Renal cortical epithelial cell (primary cell): Measurements from ENCODE around the gene HOXA9. TPM values are rescaled to one million over a fixed set of nuclear protein-coding genes. Genes with fewer than 3 reads are reported as not detected.

Experiments
- DNase-seq: peaks from one replicate; pipeline ENCODE4 v3.0.0-alpha.2; 2011; ENCODE audit warnings: low read depth
- total RNA-seq: library from RNA; depleted of rRNA; stranded (reverse); fragments of >200 nt; gene quantifications from 2 replicates; pipeline ENCODE4 v1.2.3, GENCODE V29; 2014

HOXA9 gene
- total RNA-seq, 1 donor from 2014 or later, result 70.8 TPM

DNA sequence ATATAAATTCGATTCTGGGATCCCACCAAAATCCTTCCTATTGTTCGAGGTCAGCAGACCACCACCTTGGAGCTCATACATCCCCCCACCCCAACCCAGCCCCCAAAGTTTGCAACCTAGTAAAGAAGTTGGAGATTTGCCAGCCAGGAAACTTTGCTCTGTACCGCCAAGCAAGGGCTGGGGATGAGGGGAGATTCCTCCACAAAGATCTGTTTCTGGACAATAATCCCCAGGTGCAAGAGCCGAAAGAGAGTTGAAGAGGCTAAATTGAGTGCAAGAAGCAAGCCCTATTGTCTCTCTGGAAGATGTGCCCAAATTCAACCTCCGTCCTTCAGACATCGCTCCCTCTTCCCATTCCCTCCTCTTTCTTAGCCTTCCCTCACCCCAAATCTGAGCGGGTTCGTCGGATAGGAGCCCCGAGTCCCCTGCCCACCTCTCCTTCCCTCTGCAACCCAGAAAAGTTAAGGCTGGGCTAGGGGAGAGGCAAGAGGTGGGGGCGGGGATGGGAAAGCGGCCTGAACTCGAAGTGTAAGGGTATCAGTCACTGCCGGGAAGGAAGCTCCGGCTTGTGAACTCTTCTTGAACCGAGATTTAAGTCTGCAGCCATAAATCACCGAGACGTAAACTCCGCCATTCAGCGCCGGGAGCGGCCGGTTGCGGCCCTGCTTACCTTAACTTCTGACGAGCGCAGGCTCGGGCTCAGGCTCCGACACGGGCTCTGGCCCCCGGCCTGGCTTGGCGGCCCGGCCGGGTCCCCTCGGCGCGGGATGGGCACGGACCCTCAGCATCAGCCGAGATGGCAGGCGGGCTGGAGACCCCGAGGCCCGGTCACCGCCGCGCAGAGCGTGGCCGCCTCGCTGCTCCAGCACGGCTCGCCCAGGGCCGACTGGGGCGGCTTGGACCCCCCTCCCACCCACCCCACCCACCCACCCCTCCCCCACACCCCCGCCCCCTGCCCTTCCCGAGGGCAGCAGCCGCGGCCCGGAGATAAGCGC is 52.1 kb downstream of the HOXA9 start:
- DNase-seq, result peak; percentile 88

Other genes with a start within 250 kb of the HOXA9 start
- gene HOXA1, start 69.5 kb downstream of the HOXA9 start, total RNA-seq, result 1.0 and 1.8 TPM in 2 replicates
- gene HOXA2, start 62.9 kb downstream of the HOXA9 start, total RNA-seq, result 0.35 and 1.9 TPM in 2 replicates
- 0.17 and 0.75 TPM in 2 replicates for gene HOXA4, start 34.8 kb downstream of the HOXA9 start, total RNA-seq
- 13.4 and 34.2 TPM in 2 replicates for gene HOXA5, start 21.9 kb downstream of the HOXA9 start, total RNA-seq
- gene HOXA6, start 17.8 kb downstream of the HOXA9 start, total RNA-seq, result 2.8 and 22.0 TPM in 2 replicates
- 4.2 and 7.2 TPM in 2 replicates for gene HOXA3, start 13.0 kb downstream of the HOXA9 start, total RNA-seq
- gene HOXA7, start 8.9 kb downstream of the HOXA9 start, total RNA-seq, result 1.2 and 12.0 TPM in 2 replicates
- 11.5 and 27.3 TPM in 2 replicates for gene HOXA10, start 8.8 kb upstream of the HOXA9 start, total RNA-seq
- gene HOXA11, start 19.7 kb upstream of the HOXA9 start, total RNA-seq, result 1.7 and 5.4 TPM in 2 replicates
- gene HOXA13, start 34.6 kb upstream of the HOXA9 start, total RNA-seq, result under 0.01 TPM in 1 of 2 replicates, not detected in the other
- gene EVX1, start 77.3 kb upstream of the HOXA9 start, total RNA-seq, result not detected in 2 replicates